Amniotic stem cell (primary cell): ENCODE data around the gene TFF2.

Source experiments
- DNase-seq: peaks from one replicate; lab custom pipeline; 2025; lab: John Stamatoyannopoulos, UW

The TFF2 gene, protein sequence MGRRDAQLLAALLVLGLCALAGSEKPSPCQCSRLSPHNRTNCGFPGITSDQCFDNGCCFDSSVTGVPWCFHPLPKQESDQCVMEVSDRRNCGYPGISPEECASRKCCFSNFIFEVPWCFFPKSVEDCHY

DNA sequence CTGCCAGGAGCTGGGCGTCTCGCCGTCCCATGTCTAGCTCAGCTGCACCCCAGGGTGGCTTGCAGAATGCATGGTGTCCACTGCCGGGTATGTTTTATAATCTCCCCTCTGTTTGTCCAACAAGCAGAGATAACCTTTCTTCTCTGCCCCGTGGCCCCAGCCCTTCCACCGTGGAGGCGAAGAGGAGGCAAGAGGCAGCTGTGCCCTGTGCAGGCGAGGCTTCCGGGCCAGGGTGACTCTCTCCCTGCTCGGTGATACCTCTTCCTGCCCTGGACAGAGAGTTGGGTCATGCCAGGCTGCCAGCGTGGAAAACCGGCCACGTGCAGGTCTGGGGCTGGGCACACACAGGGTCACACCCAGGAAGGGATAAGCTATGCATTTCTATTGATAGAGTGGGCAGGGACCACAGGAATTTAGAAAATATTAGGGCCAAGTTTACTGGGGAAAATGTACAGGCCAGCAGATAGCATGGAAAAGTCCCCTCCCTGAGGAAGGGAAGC is at the start of gene TFF2:
TSS of gene TFF2 (minus strand) at position 68 of the 500 bp plus-strand sequence. CDS start at position 31, 37 bp downstream.
- DNase-seq = no peak

DNA sequence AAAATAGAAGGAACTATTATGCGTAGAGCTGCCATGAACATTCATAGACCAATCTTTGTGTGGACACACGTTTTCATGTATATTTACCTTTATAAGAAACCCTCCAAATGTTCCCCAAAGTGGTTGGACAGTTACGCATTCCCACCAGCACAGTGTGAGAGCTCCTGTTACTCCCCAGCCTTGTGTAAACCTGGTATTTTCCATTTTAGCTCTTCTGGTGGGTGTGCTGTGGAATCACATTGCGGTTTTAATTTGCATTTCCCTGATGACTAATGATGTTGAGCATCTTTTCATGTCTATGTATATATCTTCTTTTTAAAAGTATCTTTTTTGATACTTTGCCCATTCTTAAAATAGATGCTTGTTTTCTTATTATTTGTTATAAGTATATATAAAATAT is 49.7 kb upstream of the TFF2 start:
- no peak for DNase-seq

DNA sequence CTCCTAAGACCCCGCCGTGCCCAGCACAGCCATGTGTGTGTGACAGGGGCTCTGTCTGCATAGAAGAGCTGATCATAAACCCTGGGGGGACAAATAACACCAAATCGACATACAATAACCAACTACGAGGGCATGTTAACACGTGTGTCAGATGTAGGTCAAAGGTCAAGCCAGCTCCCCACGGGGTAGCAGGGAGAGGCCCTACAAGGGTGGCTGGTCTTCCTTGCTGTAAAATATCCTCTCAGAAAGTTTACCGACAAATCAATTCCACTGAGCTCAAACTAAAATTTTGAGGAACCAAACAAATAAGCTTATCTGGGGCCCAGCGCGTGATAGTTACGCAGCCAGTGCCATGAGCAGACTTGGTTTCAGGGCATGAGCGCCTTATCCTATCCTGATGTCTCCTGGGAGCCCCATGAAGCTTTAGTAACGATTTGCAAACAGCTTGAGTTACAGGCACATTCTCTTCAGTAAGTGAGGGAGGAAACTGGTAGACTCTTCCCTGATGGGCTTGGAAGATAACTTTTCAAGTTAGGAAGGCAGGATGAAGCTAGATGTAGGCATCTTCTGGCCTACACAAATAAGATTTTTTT is 47.7 kb upstream of the TFF2 start:
- no peak for DNase-seq

DNA sequence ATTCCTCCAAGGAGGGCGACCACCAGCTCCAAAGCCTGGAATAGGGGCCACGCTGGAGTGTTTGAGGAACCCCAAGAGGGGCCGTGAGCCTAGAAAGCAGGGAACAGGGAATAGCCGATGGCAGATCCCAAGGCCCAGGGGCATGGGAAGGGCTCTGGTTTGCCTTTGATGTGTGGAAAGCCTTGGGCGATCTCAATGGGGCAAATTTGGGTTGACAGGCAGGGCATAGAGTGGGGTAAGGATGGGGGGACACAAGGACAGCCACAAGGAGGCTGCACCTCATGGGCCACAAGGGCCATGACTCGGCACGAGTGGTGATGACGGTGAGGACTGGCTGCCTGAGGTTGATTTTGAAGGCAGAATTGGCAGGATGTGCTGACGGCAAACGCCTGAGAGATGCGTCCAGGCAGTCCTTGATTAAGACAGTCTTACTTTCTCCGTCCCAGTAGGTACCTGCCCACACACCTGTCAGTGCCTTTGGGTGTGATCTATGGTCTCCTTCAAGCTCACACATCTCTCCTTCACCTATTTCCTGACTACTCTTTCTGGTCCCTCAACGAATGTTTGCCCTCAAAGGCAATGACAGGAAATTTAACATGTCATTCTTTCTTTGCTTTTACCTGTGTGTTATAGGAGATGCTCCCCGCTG is 47.1 kb upstream of the TFF2 start:
- no peak for DNase-seq

DNA sequence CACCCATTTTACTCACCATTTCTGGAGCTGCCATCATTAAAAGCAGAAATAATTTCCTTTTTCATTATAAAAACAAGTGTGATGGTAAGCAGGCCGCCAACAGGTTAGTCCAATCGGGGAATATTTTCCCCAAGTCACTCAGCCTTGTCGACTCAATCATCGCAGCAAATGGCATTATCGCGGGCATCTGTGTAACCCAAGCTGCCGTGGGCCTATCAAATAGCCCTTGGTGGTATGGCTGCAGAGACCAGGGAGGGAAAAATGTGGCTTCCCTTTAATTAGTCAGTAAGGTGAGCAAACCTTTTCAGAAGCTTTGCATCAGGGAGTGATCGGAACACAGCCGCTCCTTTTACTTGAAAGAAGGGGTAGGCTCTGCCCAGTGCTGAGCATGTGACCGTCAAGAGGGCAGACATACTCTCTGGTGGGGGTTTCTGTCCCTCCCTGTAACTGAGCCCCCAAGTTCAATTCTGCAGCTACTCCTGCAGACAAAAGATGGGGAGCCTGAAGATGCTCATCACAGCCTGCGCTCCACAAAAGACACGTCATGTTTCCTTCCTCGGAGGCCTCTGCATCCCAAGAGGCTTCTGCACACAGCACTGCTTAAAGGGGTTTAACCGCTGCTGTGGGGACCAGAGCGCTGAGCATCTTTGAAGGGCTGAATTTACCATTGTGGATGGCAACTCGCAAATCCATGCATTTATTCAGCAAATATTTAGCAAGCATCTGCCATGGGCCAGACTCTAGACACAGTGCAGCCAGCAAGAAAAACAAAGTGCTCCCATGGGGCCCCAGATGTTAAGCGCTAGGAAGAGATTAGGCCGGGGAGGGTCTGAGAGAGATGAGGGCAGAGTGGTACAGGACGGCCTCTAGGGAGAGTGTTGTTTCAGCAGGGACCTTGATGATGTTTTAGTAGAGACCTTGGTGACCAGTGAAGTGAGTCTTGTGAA is 46.3 kb upstream of the TFF2 start:
- no peak for DNase-seq

DNA sequence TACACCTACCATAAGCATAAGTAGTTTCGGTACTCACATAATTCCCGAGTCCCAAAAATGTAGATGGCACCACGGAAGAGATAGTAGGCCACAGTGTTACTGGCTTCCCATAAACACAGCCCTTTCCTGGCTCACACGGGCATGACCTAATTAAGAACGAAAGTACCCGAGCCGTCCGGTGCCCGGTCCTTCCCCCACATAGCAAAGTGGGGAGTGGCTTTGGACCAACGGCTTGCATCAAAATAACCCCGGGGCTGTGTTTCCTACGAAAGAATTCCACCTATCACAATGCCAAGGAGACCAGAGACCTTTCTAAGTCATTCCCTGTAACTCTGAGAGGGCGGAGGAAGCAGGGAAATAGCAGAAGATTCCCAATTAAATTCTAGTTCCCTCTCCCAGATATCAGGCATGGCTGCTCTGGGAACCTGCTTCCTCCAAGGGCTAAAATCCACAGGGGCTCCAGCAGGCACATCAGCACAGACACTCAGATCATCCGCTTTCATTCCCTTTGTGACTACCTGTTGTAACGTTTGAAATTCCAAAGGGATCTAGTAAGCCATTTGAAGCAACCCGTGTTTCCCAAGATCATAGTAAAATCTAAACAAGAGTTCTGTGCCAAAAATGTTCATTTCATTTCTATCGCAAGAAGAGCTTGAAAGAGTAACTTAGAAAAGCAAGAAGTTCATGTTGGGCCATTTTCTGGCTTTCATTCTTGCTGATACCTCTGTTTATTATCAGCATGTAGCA is 45.3 kb upstream of the TFF2 start, which contains the start of gene TMPRSS3:
TSS of gene TMPRSS3 (minus strand) at position 148 of the 747 bp plus-strand sequence. CDS start 635 bp downstream, outside the sequence.
- no peak for DNase-seq

DNA sequence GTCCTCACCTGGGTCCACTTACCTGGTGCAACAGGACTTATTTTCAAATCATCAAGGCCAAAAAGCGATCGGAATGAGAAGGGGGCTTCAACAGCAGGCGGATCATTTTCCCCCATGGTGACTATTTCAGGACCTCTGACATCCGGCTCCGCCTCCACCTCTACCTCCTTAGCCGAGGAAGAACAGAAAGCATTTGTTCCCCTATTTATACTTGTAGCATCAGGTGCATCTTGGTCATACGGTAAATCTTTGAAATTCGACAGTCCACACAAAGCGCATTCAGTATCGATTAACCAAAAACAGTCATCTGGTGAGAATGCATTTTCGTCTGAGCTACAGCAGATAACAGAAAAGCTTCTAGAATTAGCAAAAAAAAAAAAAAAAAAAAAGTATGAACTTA is 44.5 kb upstream of the TFF2 start:
- no peak for DNase-seq

DNA sequence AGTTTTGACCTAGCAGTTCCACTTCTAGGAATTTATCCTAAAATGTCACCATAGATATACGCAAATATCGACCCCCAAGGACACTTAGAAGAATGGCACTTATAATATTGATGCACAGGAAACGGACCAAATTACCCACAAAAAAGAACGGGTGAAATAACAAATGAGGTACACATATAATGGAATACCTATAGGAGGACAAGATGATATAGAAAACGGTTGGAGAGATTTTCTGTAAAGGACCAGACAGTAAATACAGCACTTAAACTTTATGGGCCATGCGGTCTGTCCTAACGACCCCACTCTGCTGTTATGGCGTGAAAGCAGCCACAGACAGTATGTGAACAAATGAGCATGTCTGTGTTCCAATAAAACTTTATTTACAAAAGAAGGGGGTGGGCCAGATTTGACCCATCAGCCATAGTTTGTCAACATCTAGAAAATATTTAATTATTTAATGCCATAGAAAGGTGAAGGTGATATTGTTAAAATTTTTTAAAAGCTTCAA is 42.7 kb upstream of the TFF2 start:
- no peak for DNase-seq

DNA sequence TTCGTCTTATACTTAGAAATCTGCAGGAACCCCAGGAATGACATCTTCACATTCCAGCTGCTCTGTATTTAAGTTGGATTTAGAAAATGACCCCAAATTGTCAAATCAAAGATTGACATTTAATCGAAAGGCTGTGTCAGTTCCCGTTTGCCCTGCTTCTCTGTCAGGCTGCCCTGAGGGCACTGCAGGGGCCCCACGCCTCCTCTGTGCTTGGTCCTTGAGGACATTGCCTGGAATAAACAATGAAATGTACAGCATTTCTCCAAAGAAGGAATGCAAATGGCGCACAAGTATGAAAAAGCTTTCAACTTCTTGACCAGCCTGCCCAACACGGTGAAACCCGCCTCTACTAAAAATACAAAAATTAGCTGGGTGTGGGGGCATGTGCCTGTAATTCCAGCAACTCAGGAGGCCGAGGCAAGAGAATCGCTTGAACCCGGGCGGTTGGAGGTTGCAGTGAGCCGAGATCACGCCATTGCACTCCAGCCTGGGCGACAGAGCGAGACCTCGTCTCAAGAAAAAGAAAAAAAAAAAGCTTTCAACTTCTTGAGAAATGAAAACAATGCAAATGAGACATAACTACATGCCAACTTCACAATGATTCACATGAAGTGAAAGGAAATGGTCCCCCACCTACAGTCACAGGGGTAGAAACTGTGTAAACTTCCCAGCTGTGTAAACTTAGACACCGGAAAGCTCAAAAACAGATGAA is 42.1 kb upstream of the TFF2 start:
- no peak for DNase-seq

DNA sequence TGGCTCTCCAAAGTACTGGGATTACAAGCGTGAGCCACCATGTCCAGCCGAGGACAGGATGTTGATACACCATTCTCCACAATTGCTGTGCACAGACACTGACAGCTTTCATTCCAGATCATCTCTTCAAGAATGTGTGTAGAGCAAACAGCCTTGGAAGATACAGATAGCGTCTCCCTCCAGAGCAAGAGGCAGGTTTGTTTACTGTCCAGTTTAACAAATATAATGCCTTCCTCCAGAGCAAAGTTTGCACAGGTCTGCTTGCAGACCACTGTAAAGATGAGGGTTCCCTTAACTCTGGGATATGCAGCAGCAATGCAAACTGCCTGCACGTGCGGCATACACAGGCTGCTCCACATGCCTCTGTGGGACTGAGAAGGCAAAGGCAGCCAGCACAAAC is 40.5 kb upstream of the TFF2 start:
- no peak for DNase-seq

DNA sequence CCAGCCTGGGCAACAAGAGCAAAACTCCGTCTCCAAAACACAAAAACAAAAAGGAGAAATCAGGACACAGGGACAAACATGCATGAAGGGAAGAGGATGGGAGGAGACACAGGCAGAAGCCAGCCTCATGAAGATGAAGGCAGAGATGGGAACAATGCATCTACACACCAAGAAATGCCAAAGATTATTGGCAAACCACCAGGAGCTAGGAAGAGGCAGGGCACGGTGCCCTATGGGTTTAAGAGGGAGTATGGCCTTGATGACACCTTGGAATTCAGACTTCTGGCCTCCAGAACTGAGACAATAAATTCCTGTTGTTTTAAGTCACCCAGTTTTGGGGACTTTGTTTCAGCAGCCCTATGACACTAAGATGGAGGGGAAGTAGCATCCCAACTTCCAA is 39.9 kb upstream of the TFF2 start:
- no peak for DNase-seq

DNA sequence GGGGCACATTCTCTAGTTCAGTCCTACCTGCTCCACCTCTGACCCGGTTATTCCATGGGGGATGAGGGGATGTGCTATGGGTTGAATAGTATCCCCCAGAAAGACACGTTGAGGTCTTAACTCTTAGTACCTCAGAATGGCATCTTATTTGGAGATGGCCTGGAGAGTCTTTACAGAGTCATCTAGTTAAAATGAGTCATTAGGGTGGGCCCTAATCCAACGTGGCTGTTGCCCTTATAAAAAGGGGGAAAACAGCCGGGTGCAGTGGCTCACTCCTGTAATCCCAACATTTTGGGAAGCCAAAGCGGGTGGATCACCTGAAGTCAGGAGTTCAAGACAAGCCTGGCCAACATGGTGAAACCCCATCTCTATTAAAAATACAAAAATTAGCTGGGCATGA is 39.4 kb upstream of the TFF2 start:
- no peak for DNase-seq

DNA sequence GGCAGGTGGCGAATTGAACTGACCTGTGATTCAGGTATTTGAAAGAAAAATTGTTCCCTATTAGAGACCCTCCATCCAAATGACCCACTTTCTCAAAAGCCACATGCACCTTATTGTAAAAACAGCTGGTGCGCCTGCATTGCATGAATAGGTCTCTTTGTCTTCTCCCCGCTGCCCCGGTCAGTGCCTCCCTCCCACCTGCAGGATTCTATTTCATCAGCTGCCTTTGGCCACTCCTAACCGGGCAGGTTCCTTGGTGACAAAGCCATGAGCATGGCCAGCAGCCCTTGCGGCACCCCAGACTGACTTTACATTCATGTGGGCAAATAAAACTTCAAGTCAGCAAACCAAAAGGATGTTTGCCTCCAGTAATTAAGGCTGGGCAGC is 38.6 kb upstream of the TFF2 start:
- no peak for DNase-seq

DNA sequence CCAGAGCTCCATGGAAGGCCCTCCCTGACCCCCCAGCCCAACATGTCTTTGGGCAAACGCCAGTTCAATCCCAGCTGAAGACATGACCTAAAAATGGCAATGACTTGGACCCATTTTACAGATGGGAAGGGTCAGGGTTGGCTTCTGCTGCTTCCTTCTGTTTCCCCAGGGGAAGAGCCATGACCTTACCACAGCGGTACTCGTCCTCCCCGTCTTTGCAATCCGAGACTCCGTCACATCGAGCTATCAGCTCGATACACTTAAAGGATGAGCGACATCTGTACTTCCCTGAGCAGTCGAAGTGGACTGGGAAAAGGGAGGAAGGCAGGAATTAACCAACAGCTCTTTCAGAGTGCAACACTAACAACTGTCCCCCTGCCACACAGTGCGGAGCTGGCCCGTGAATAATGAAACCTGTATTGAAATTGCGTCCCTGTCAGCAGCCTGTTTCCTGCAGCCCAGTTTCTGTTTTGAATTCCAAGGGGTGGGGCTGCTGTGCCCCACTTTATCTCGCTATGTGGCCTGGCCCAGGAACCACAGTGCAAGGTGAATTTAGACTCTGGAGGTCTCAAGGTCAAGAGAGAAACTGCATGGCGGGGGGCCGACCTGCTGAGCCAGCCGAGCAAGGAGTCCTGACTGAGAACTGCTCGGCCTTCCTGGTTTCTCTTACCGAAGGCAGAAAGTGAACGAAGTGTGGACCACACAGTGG is 38.1 kb upstream of the TFF2 start:
- DNase-seq = no peak

DNA sequence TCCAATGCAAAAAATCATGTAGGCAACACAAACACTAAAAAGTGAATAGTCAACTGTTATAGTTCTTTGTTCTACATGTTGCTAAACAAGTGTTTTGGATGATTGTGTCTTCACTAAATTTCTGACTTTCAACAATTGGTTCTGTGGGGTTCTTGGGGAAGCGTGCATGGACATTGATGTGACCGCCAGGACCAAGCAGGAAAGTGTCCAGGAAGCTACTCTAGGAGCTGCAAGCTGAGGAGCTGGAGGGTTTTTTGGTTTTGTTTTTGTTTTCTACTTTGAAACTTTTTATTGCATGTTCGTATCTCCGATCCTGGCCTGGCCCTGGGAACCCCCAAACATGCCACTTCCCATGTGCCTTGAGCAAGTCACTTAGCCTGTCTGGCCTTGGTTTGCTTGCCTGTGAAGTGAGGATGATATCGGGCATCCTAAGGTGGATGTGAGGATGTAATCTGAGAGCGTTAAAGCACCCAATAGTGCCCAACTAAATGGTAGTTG is 37.1 kb upstream of the TFF2 start:
- no peak for DNase-seq

DNA sequence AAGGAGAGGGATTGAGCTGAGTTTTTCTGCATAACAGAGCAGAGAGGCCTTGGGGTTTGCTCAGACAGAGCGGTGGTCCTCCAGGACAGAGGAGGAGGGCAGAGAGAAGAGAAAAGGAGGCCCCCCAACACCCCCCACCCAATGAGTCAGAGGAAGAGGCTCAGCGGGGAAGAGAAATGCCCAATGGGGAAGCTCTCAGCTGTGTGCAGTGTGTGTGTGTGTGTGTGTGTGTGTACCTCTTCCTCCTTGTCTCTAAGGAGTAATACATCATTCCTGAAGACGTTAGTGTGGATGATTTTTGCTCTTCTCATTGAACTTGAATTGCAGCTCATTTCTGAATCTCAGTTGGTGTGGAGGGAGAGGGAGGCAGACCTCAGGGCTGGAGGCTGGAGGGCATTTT is 36.4 kb upstream of the TFF2 start:
- DNase-seq = no peak

DNA sequence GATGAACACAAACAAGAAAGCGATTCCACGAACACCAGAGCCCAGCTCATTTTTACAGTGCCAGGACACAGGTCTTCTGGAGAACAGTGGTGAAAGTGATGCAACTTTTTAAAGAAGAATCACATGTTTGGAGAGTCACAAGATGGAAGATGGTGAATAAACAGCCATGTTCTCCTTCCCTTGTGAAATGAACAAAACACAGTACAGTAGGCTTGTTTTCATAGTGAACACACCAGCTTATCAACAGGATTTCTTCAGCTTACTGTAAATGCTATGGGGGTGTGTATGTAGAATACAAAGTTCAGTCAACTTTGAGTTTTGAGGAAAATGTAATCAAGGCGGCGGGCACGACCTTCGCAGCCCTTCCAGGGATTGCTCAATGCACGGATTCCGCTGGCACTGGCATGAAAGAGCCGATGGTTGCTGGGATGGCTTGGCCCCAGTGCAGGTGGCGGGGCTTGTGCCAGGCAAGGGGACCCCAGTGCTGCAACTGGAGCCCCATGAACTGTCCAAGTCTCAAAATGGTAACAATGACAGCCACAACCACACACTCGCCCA is 35.3 kb upstream of the TFF2 start:
- DNase-seq = no peak

DNA sequence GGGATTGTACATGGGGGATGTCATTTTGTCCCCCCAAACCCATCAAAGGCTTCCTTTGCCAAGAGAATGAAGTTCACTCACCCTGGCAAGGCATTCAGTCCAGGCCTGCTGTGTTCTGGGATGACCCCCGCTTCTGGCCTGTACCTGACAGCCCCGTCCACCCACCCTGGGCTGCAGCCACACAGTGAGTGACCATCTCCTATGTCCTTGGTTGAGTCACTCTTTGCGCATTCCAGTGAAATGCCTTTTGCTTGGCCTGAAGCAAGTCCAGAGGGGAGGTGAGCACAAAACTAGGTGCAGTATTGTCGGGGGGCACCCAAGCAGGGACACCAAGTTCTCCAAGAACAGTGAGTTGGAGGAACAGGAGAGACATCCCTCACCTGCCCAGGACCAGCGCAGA is 34.8 kb upstream of the TFF2 start:
- DNase-seq = no peak

DNA sequence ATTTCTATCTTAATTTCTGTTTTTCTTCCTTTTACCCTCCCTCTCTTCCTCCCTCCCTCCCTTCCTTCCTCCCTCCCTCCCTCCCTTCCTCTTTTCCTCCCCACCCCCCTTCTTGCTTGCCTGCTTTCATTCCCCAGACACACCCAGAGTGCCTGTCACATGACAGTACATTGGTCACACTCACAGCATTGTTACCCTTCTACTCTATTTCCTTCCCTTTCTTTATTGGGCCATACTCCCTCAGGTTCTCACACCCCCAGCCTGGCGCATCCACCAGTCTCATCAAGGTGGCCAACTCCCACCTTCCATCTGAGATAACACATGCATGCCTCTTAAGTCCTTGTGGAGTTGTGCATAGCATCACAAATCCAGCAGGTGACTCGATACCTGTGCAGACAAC is 34.2 kb upstream of the TFF2 start:
- no peak for DNase-seq
